GM21529 (cell line): ENCODE data around the gene ATP6V1B1.
A peak's percentile ranks its signal among the peaks of the same experiment; 100 is the strongest.
"Not testable (repeated sequence)": the region's sequence is repeated elsewhere in the genome, so short reads cannot be mapped to it uniquely, and the experiment has no call there.

Source experiments
- ATAC-seq: cut with Tn5 transposase; IDR thresholded peaks from one replicate; pipeline ENCODE4 v1.9.1; 2021; ENCODE audit not compliant: unreplicated experiment

ATP6V1B1 gene

GRCh38 chr2:70987386-70987785 is 51.7 kb downstream of the ATP6V1B1 start:
- ATAC-seq, result no peak

GRCh38 chr2:70988151-70988550 is 52.5 kb downstream of the ATP6V1B1 start:
- no peak for ATAC-seq

GRCh38 chr2:70988726-70989648 is 53.3 kb downstream of the ATP6V1B1 start:
- ATAC-seq, result no peak

- no peak for ATAC-seq
These were observed 54.5 kb downstream of the ATP6V1B1 start for GRCh38 chr2:70990216-70990615.

GRCh38 chr2:70991142-70991541 is 55.4 kb downstream of the ATP6V1B1 start:
- ATAC-seq, result no peak

GRCh38 chr2:70991742-70992141 is 56.0 kb downstream of the ATP6V1B1 start:
- ATAC-seq, result no peak

- ATAC-seq, result no peak
These were observed 57.5 kb downstream of the ATP6V1B1 start for GRCh38 chr2:70992945-70993853.

GRCh38 chr2:70994009-70994698 is 58.5 kb downstream of the ATP6V1B1 start:
- ATAC-seq, result peak; percentile 32

GRCh38 chr2:70994699-70995425 is 59.2 kb downstream of the ATP6V1B1 start, which contains the start of gene TEX261:
Gene TEX261, minus strand, starts transcription at chr2:70994873. Its CDS starts 116 bp downstream, at chr2:70994757.
- peak; percentile 95 for ATAC-seq

GRCh38 chr2:70995426-70995729 is 59.7 kb downstream of the ATP6V1B1 start:
- peak; percentile 52 for ATAC-seq

- not testable (repeated sequence) for ATAC-seq
These were observed 63.2 kb downstream of the ATP6V1B1 start for GRCh38 chr2:70998885-70999284.

GRCh38 chr2:70999362-70999761 is 63.7 kb downstream of the ATP6V1B1 start:
- ATAC-seq, result no peak

GRCh38 chr2:70999931-71000330 is 64.2 kb downstream of the ATP6V1B1 start:
- ATAC-seq, result not testable (repeated sequence)

- ATAC-seq, result peak; percentile 95
These were observed 65.3 kb downstream of the ATP6V1B1 start for GRCh38 chr2:71000780-71001591.

GRCh38 chr2:71001592-71001927 is 65.9 kb downstream of the ATP6V1B1 start:
- ATAC-seq, result no peak

GRCh38 chr2:71001981-71002570 is 66.4 kb downstream of the ATP6V1B1 start:
- ATAC-seq, result no peak

- no peak for ATAC-seq
These were observed 67.7 kb downstream of the ATP6V1B1 start for GRCh38 chr2:71003396-71003795.

- ATAC-seq, result no peak
These were observed 68.5 kb downstream of the ATP6V1B1 start for GRCh38 chr2:71003966-71004755.

- no peak for ATAC-seq
These were observed 69.2 kb downstream of the ATP6V1B1 start for GRCh38 chr2:71004857-71005256.
